HEK293 (cell line): ENCODE measurements around the gene PCDHB11.

Experiments
- CTCF ChIP-seq: fragments of 450-650 bp; formaldehyde crosslinking; IDR thresholded peaks from 2 replicates; pipeline ENCODE4 v1.5.1; 2016; ENCODE audit warnings: missing biosample characterization, missing genetic modification characterization
- REST ChIP-seq: fragments of 450-650 bp; formaldehyde crosslinking; IDR thresholded peaks from 2 replicates; pipeline ENCODE4 v1.5.1; 2016; ENCODE audit warnings: missing biosample characterization, missing genetic modification characterization
- ZNF449 ChIP-seq: fragments of 450-650 bp; formaldehyde crosslinking; IDR thresholded peaks from 2 replicates; pipeline ENCODE4 v1.5.1; 2017; ENCODE audit warnings: missing biosample characterization, mild to moderate bottlenecking, missing genetic modification characterization, moderate library complexity
- ZNF639 ChIP-seq: fragments of 450-650 bp; formaldehyde crosslinking; IDR thresholded peaks from 2 replicates; pipeline ENCODE4 v1.5.1; 2016; ENCODE audit warnings: missing biosample characterization, missing genetic modification characterization
- ZNF670 ChIP-seq: fragments of 450-650 bp; formaldehyde crosslinking; IDR thresholded peaks from 2 replicates; pipeline ENCODE4 v1.5.1; 2016; ENCODE audit warnings: missing biosample characterization, missing genetic modification characterization, low read depth

GRCh38 chr5:141208478-141208877 is 9.1 kb downstream of the PCDHB11 start, which contains the start of gene PCDHB12:
- TF ChIP-seq CTCF (tag by site-specific recombination) (no peak), ZNF639 (no peak), ZNF449 (tag by site-specific recombination) (no peak), REST (tag by site-specific recombination) (no peak), ZNF670 (tag by site-specific recombination) (no peak)
